ENCODE measurements around the gene ABCA7. TPM values are rescaled to one million over a fixed set of nuclear protein-coding genes. Genes with fewer than 3 reads are reported as not detected.

Gene ABCA7
- total and polyA plus RNA-seq, 2 of the 13 experiments (the other 11 are each of a cell fraction or from before 2014, with no cell fraction given), result 4.4 to 32.4 TPM

- TF ChIP-seq ATAD3A (CRISPR knock-in tag; IDR thresholded peaks at IDR 0.05), result no peak
- no peak for TF ChIP-seq ZNF558 (CRISPR knock-in tag; IDR thresholded peaks at IDR 0.05; ENCODE audit: borderline replicate concordance)
- TF ChIP-seq MLLT10 (CRISPR knock-in tag; IDR thresholded peaks at IDR 0.05), result no peak
- TF ChIP-seq TGIF2 (CRISPR knock-in tag; IDR thresholded peaks at IDR 0.05), result no peak
- no peak for TF ChIP-seq PLSCR1 (CRISPR knock-in tag; IDR thresholded peaks at IDR 0.05; ENCODE audit: borderline replicate concordance)
- TF ChIP-seq ZNF629 (CRISPR knock-in tag; conservative IDR thresholded peaks at IDR 0.05), result no peak
- TF ChIP-seq ZNF205 (CRISPR knock-in tag; IDR thresholded peaks at IDR 0.05), result no peak
- TF ChIP-seq HNF1B (CRISPR knock-in tag; IDR thresholded peaks at IDR 0.05), result 0 out of 2 replicates have a peak, but pooled peaks have one; percentile 51
- no peak for TF ChIP-seq ZNF772 (CRISPR knock-in tag; IDR thresholded peaks at IDR 0.05)
- peak; percentile 52; the same call in 1 of the 2 replicates for TF ChIP-seq ZNF143 (CRISPR knock-in tag; IDR thresholded peaks at IDR 0.05)
- peak; percentile 17; the same call in 1 of the 2 replicates for TF ChIP-seq STAG1 (CRISPR knock-in tag; IDR thresholded peaks at IDR 0.05)
- TF ChIP-seq CEBPG (CRISPR knock-in tag; IDR thresholded peaks at IDR 0.05), result no peak
- no peak for TF ChIP-seq ZSCAN30 (CRISPR knock-in tag; IDR thresholded peaks at IDR 0.05)
- TF ChIP-seq TARDBP (CRISPR knock-in tag; IDR thresholded peaks at IDR 0.05), result 0 out of 2 replicates have a peak, but pooled peaks have one; percentile 28
- no peak for TF ChIP-seq IRF1 (CRISPR knock-in tag; IDR thresholded peaks at IDR 0.05; ENCODE audit: low read depth)
- no peak for TF ChIP-seq CBFB (CRISPR knock-in tag; IDR thresholded peaks at IDR 0.05)
- TF ChIP-seq KLF9 (CRISPR knock-in tag; IDR thresholded peaks at IDR 0.05; ENCODE audit: low read depth), result no peak
- no peak for TF ChIP-seq ZNF776 (CRISPR knock-in tag; IDR thresholded peaks at IDR 0.05)
- no peak for TF ChIP-seq ZNF276 (CRISPR knock-in tag; IDR thresholded peaks at IDR 0.05; ENCODE audit: low read depth)
- TF ChIP-seq IKZF1 (IDR thresholded peaks at IDR 0.05), result no peak
- 0 out of 2 replicates have a peak, but pooled peaks have one; percentile 49 for TF ChIP-seq ZNF501 (CRISPR knock-in tag; IDR thresholded peaks at IDR 0.05)
- no peak for TF ChIP-seq ZNF30 (CRISPR knock-in tag; IDR thresholded peaks at IDR 0.05)
- TF ChIP-seq RXRB (CRISPR knock-in tag; IDR thresholded peaks at IDR 0.05; ENCODE audit: borderline replicate concordance), result no peak
- TF ChIP-seq ELF3 (CRISPR knock-in tag; IDR thresholded peaks at IDR 0.05), result peak; percentile 67
- TF ChIP-seq ATM (IDR thresholded peaks at IDR 0.05; ENCODE audit: borderline replicate concordance), result no peak
Observed at GRCh38 chr19:1093811-1094553, 54.1 kb downstream of the ABCA7 start (continued).

All from HepG2 (cell line).